Neural cell (in vitro differentiated cells): ENCODE data around the gene TFIP11. TPM values are rescaled to one million over a fixed set of nuclear protein-coding genes. Genes with fewer than 3 reads are reported as not detected.

Source experiments
- H2AFZ ChIP-seq: fragments of 200-600, 300-800 bp; sonication (generic), shearing (Covaris generic); 2 replicates; pipeline ENCODE4 v1.6.0; 2014; ENCODE audit warnings: low read depth, mild to moderate bottlenecking, antibody characterized with exemption, low read length, moderate library complexity
- H3F3A ChIP-seq: fragments of 200-600 bp; shearing (Covaris generic); 2 replicates; pipeline ENCODE4 v1.6.1; 2016; ENCODE audit warnings: mild to moderate bottlenecking, moderate library complexity, mixed read lengths, antibody characterized with exemption, low read length; ENCODE audit not compliant: insufficient read depth, poor library complexity, severe bottlenecking
- H3K27ac ChIP-seq: fragments of 200-600, 300-800 bp; sonication (generic), shearing (Covaris generic); 2 replicates; pipeline ENCODE4 v1.5.1; 2014; ENCODE audit warnings: mild to moderate bottlenecking, low read length, moderate library complexity
- H3K27me3 ChIP-seq: fragments of 300-800, 200-600 bp; sonication (generic), shearing (Covaris generic); 2 replicates; pipeline ENCODE4 v1.6.0; 2014; ENCODE audit warnings: mild to moderate bottlenecking, low read depth, low read length, moderate library complexity; ENCODE audit not compliant: insufficient read depth
- H3K36me3 ChIP-seq: fragments of 300-800, 200-600 bp; sonication (generic), shearing (Covaris generic); 2 replicates; pipeline ENCODE4 v1.5.1; 2014; ENCODE audit warnings: mild to moderate bottlenecking, antibody characterized with exemption, low read length, moderate library complexity; ENCODE audit not compliant: insufficient read depth
- H3K4me2 ChIP-seq: fragments of 300-800, 200-600 bp; sonication (generic), shearing (Covaris generic); 2 replicates; pipeline ENCODE4 v1.6.0; 2014; ENCODE audit warnings: mild to moderate bottlenecking, low read length
- H3K4me3 ChIP-seq: fragments of 300-800, 200-600 bp; sonication (generic), shearing (Covaris generic); 2 replicates; pipeline ENCODE4 v1.5.1; 2014; ENCODE audit warnings: mild to moderate bottlenecking, low read length, moderate library complexity
- H3K79me2 ChIP-seq: fragments of 200-600 bp; shearing (Covaris generic); replicated peaks from 2 replicates; pipeline ENCODE4 v1.6.0; 2014; ENCODE audit warnings: mild to moderate bottlenecking, low read length, moderate library complexity; ENCODE audit not compliant: insufficient read depth
- H3K9ac ChIP-seq: fragments of 300-800, 200-600 bp; sonication (generic), shearing (Covaris generic); 2 replicates; pipeline ENCODE4 v1.6.1; 2016; ENCODE audit warnings: mild to moderate bottlenecking, low read length, mixed read lengths
- H3K9me2 ChIP-seq: fragments of 200-600 bp; shearing (Covaris generic); 2 replicates; pipeline ENCODE4 v1.6.1; 2016; ENCODE audit warnings: mild to moderate bottlenecking, low read length, mixed read lengths; ENCODE audit not compliant: insufficient read depth
- H3K9me3 ChIP-seq: fragments of 200-600, 300-800 bp; sonication (generic), shearing (Covaris generic); 2 replicates; pipeline ENCODE4 v1.6.1; 2016; ENCODE audit warnings: mild to moderate bottlenecking, mixed run types, low read length, moderate library complexity, mixed read lengths
- H4K20me1 ChIP-seq: fragments of 200-600 bp; shearing (Covaris generic); 2 replicates; pipeline ENCODE4 v1.6.1; 2016; ENCODE audit warnings: mild to moderate bottlenecking, mixed run types; ENCODE audit not compliant: insufficient read depth
- CTCF ChIP-seq: fragments of 450-650 bp; IDR thresholded peaks from 2 replicates; pipeline ENCODE4 v1.5.1; 2014; ENCODE audit warnings: antibody characterized with exemption, mild to moderate bottlenecking, moderate library complexity; ENCODE audit not compliant: poor library complexity, severe bottlenecking
- EP300 ChIP-seq: fragments of 450-650 bp; conservative IDR thresholded peaks from 2 replicates; pipeline ENCODE4 v1.6.1; 2014; ENCODE audit warnings: antibody characterized with exemption, mild to moderate bottlenecking, moderate library complexity; ENCODE audit not compliant: poor library complexity, severe bottlenecking
- EZH2 ChIP-seq: fragments of 200-600, 300-800 bp; shearing (Covaris generic), sonication (generic); IDR thresholded peaks from 2 replicates; pipeline ENCODE4 v1.6.1; 2014; ENCODE audit warnings: antibody characterized with exemption, low read length, borderline replicate concordance, mild to moderate bottlenecking; ENCODE audit not compliant: insufficient read depth, poor library complexity, severe bottlenecking
- MXI1 ChIP-seq: fragments of 450-650 bp; conservative IDR thresholded peaks from 2 replicates; pipeline ENCODE4 v1.6.1; 2014; ENCODE audit warnings: antibody characterized with exemption, mild to moderate bottlenecking; ENCODE audit not compliant: poor library complexity, severe bottlenecking
- POLR2AphosphoS5 ChIP-seq: IDR thresholded peaks from 2 replicates; pipeline ENCODE4 v1.6.1; 2012
- RAD21 ChIP-seq: fragments of 450-650 bp; conservative IDR thresholded peaks from 2 replicates; pipeline ENCODE4 v1.6.1; 2014; ENCODE audit warnings: antibody characterized with exemption, mild to moderate bottlenecking, moderate library complexity
- REST ChIP-seq: IDR thresholded peaks from 2 replicates; pipeline ENCODE4 v1.6.1; 2012; ENCODE audit warnings: borderline replicate concordance
- SMC3 ChIP-seq: fragments of 450-650 bp; conservative IDR thresholded peaks from 2 replicates; pipeline ENCODE4 v1.6.1; 2014; ENCODE audit warnings: antibody characterized with exemption, mild to moderate bottlenecking, moderate library complexity; ENCODE audit not compliant: poor library complexity
- TAF1 ChIP-seq: IDR thresholded peaks from 2 replicates; pipeline ENCODE4 v1.6.1; 2012; ENCODE audit warnings: low read depth
- polyA plus RNA-seq: library from polyadenylated mRNA; depleted of rRNA; stranded (reverse); fragments of >200 nt; gene quantifications from 2 replicates; pipeline ENCODE4 v1.2.3, GENCODE V29; 2014

TFIP11 gene
- polyA plus RNA-seq, 1 donor from 2014 or later = 49.8 TPM

- Histone ChIP-seq H3K9ac (no peak overlapping the region), H3K9me3 (no peaks in the 10 kb centered on the region), H3K4me2 (no peak overlapping the region), H3K9me2 (no peaks in the 10 kb centered on the region), H3K36me3 (peaks cover 12% of the 10 kb centered on the region), H3K79me2 (no peaks in the 10 kb centered on the region), H3F3A (no peaks in the 10 kb centered on the region), H3K27me3 (no peaks in the 10 kb centered on the region), H3K4me3 (no peak overlapping the region), H3K27ac (no peak overlapping the region), H4K20me1 (no peaks in the 10 kb centered on the region), H2AFZ (no peak overlapping the region)
- no peak for TF ChIP-seq TAF1
- no peak for TF ChIP-seq REST
- TF ChIP-seq SMC3 = no peak
- TF ChIP-seq CTCF = no peak
- no peak for TF ChIP-seq POLR2AphosphoS5
- TF ChIP-seq RAD21 = no peak
- no peak for TF ChIP-seq EP300
- TF ChIP-seq MXI1 = no peak
- no peak for TF ChIP-seq EZH2
Measured at GRCh38 chr22:26499188-26499703, 13.0 kb downstream of the TFIP11 start.

GRCh38 chr22:26496456-26496855, 15.8 kb downstream of the TFIP11 start:
- H3K4me2 ChIP-seq = no peak overlapping the region
- H3K9me2 ChIP-seq = no peaks in the 10 kb centered on the region
- H3F3A ChIP-seq = no peaks in the 10 kb centered on the region
- H3K27me3 ChIP-seq = no peaks in the 10 kb centered on the region
- no peak overlapping the region for H3K27ac ChIP-seq
- no peak for TF ChIP-seq RAD21
- no peak for TF ChIP-seq POLR2AphosphoS5
- TF ChIP-seq MXI1 = no peak
- no peak for TF ChIP-seq REST
- no peak for TF ChIP-seq EP300
- TF ChIP-seq EZH2 = no peak
- no peak for TF ChIP-seq TAF1
- TF ChIP-seq SMC3 = no peak
- no peak for TF ChIP-seq CTCF
- no peaks in the 10 kb centered on the region for H3K79me2 ChIP-seq
- H3K9ac ChIP-seq = no peak overlapping the region
- H3K36me3 ChIP-seq = peaks cover 3% of the 10 kb centered on the region
- H3K4me3 ChIP-seq = no peak overlapping the region
- H2AFZ ChIP-seq = no peak overlapping the region
- no peaks in the 10 kb centered on the region for H4K20me1 ChIP-seq
- no peaks in the 10 kb centered on the region for H3K9me3 ChIP-seq
